ENCODE results near the gene AP2M1. TPM values are rescaled to one million over a fixed set of nuclear protein-coding genes. Genes with fewer than 3 reads are reported as not detected.
A peak's percentile ranks its signal among the peaks of the same experiment; 100 is the strongest.

Gene AP2M1
- total RNA-seq, 1 donor from 2014 or later = 262 TPM

DNA sequence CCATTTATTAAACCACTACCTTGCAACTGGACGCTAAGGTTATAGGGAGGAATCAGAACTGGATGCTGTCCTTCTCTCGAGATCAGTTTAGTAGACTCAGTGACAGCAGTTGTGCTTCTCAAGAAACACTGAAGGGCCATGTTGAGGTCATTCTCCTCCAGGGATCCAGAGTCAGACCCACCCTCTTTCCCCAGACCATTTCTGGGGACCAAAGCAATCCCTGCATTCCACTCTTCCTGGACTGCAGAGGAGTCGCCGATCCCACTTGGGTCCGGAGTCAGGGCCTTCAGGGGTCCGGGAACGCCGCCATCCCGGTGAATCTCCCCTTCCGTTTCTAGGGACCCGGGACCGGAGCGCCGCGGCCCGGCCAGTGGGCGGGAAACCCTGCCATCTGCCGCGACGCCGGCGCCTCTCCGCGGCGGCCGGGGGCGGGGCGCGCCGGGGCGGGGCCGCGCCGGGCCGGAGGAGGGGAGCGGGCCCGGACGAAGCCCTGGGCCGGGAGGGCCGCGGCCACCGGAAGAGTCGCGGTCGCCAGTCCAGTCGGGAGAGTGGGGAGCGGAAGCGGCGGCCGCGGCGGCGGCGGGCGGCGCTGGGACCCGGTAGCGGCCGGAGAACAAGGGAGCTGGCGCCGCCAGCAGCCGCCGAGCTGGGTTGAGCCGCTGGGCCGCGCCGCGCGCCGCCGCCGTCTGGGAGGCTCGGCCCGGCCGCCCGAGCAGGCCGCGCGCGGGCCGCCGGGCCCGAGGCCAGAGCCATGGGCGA lies 19.6 kb upstream of the AP2M1 start, which contains the start of gene DVL3:
Gene DVL3, plus strand, starts transcription at position 493 of the 759 bp plus-strand sequence. Its CDS starts 259 bp downstream, at position 752.
- no peaks in the 10 kb centered on the region for H3K27me3 ChIP-seq (ENCODE audit: control insufficient read depth, insufficient read depth, low read length)
- no peak for FAIRE-seq
- no peak for DNase-seq (ENCODE audit: low read depth)
- no peaks in the 10 kb centered on the region for H3K36me3 ChIP-seq (ENCODE audit: control insufficient read depth, insufficient read depth, low read length)
- TF ChIP-seq, protein P1, sequence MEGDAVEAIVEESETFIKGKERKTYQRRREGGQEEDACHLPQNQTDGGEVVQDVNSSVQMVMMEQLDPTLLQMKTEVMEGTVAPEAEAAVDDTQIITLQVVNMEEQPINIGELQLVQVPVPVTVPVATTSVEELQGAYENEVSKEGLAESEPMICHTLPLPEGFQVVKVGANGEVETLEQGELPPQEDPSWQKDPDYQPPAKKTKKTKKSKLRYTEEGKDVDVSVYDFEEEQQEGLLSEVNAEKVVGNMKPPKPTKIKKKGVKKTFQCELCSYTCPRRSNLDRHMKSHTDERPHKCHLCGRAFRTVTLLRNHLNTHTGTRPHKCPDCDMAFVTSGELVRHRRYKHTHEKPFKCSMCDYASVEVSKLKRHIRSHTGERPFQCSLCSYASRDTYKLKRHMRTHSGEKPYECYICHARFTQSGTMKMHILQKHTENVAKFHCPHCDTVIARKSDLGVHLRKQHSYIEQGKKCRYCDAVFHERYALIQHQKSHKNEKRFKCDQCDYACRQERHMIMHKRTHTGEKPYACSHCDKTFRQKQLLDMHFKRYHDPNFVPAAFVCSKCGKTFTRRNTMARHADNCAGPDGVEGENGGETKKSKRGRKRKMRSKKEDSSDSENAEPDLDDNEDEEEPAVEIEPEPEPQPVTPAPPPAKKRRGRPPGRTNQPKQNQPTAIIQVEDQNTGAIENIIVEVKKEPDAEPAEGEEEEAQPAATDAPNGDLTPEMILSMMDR (IDR thresholded peaks at IDR 0.05; ENCODE audit: insufficient read depth, low read length, severe bottlenecking) = no peak
- H3K4me3 ChIP-seq (ENCODE audit: low read depth, low read length) = peak within 1 kb of the TSS; percentile 89

DNA sequence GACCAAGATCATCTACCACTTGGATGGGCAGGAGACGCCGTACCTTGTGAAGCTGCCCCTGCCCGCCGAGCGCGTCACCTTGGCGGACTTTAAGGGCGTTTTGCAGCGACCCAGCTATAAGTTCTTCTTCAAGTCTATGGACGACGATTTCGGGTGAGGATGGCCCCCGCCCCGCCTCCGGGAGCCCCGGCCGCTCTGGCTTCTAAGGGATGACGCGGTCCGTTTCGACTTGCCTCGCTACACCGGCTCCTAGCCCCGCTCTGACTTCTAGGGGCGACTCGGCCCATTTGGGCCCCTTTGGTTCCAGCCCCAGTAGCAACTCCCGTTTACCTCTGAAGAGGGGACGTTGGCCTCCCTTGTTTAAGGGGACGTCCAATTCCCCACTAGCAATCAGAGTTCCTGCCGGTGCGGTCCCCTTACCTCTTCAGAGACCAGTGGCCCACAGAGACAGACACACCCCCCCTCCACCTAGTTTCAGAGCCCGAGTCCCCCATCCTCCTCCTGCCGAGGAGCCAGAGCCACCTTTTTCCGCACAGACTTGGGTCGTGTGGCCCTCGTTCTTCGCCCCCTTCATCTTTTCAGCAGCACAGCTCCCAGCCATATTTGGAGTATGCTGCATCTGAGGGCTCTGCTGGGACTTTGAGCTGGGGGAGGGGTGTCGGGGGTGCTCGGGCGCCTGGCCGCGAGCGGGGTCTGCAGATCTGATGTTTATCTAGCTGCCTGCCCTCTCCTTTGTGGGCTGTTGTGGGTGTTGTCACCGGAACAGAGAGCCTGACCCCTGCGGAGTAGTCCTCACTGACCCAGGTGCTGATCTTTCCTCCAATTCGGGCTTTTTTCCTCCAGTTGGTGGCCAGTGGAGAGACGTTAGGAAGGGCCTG lies 18.8 kb upstream of the AP2M1 start:
- no peaks in the 10 kb centered on the region for H3K27me3 ChIP-seq (ENCODE audit: control insufficient read depth, insufficient read depth, low read length)
- H3K36me3 ChIP-seq (ENCODE audit: control insufficient read depth, insufficient read depth, low read length) = no peaks in the 10 kb centered on the region
- peak overlapping the region; percentile 89 for H3K4me3 ChIP-seq (ENCODE audit: low read depth, low read length)
- TF ChIP-seq, protein P1 (IDR thresholded peaks at IDR 0.05; ENCODE audit: insufficient read depth, low read length, severe bottlenecking) = no peak
- no peak for DNase-seq (ENCODE audit: low read depth)
- no peak for FAIRE-seq

GRCh38 chr3:184156522-184156955 lies 18.1 kb upstream of the AP2M1 start:
- Histone ChIP-seq H3K4me3 (ENCODE audit: low read depth, low read length) (peak overlapping the region; percentile 89), H3K27me3 (ENCODE audit: control insufficient read depth, insufficient read depth, low read length) (no peaks in the 10 kb centered on the region), H3K36me3 (ENCODE audit: control insufficient read depth, insufficient read depth, low read length) (no peaks in the 10 kb centered on the region)
- DNase-seq (ENCODE audit: low read depth) (no peak), FAIRE-seq (no peak)
- TF ChIP-seq, protein P1 (IDR thresholded peaks at IDR 0.05; ENCODE audit: insufficient read depth, low read length, severe bottlenecking) = no peak

DNA sequence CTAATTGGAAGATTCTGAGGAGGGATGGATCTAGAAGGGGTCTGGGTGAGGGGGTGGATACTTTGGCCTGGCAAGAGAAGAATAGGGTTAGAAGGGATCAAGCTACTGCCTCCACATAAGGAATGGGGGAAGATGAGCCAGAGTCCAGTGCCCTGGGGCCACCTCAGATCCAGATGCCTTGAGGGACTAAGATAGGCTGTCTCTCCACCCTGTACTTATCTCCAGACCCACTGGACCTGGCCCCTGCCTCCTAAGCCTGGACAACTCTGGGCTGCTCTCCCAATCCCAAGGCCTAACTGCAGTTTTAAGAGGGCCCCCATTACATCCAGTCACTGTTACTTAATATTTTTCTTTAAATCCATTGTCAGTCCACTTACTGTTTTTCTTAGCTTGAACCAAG lies 17.4 kb upstream of the AP2M1 start:
- FAIRE-seq (no peak), DNase-seq (ENCODE audit: low read depth) (no peak)
- TF ChIP-seq, protein P1 (IDR thresholded peaks at IDR 0.05; ENCODE audit: insufficient read depth, low read length, severe bottlenecking) = no peak

GRCh38 chr3:184158404-184158803 lies 16.3 kb upstream of the AP2M1 start:
- peaks cover 1% of the 10 kb centered on the region for H3K36me3 ChIP-seq (ENCODE audit: control insufficient read depth, insufficient read depth, low read length)
- TF ChIP-seq, protein P1 (IDR thresholded peaks at IDR 0.05; ENCODE audit: insufficient read depth, low read length, severe bottlenecking) = no peak
- FAIRE-seq = no peak
- no peak for DNase-seq (ENCODE audit: low read depth)
- H3K27me3 ChIP-seq (ENCODE audit: control insufficient read depth, insufficient read depth, low read length) = no peaks in the 10 kb centered on the region
- no peak overlapping the region for H3K4me3 ChIP-seq (ENCODE audit: low read depth, low read length)

More for the DNA sequence above, 17.4 kb upstream of the AP2M1 start:
- H3K27me3 ChIP-seq (ENCODE audit: control insufficient read depth, insufficient read depth, low read length) = no peaks in the 10 kb centered on the region
- H3K36me3 ChIP-seq (ENCODE audit: control insufficient read depth, insufficient read depth, low read length) = no peaks in the 10 kb centered on the region
- H3K4me3 ChIP-seq (ENCODE audit: low read depth, low read length) = peak overlapping the region; percentile 89
